K562 (cell line): ENCODE measurements around the gene ITPR3. TPM values are rescaled to one million over a fixed set of nuclear protein-coding genes. Genes with fewer than 3 reads are reported as not detected.

Source experiments
- ATF1 ChIP-seq, 2 experiments: fragments of 450-650 bp in 1 of 2; IDR thresholded peaks; 2 replicates each; pipeline ENCODE4 v1.6.1; 2016; ENCODE audit warnings: missing compliant biosample characterization in 1 of 2, missing genetic modification characterization in 1 of 2
- BCLAF1 ChIP-seq, 2 experiments: fragments of 450-650 bp in 1 of 2; IDR thresholded peaks; 2 replicates each; pipeline ENCODE4 v1.6.1; 2011 to 2017; ENCODE audit warnings: low read depth in 2 of 2, antibody characterized with exemption in 1 of 2, borderline replicate concordance in 1 of 2, low read length in 1 of 2, mild to moderate bottlenecking in 1 of 2, mixed read lengths in 1 of 2; ENCODE audit not compliant: control insufficient read depth in 1 of 2
- C11orf30 ChIP-seq: fragments of 450-650 bp; IDR thresholded peaks from 2 replicates; pipeline ENCODE4 v1.6.1; 2016; ENCODE audit warnings: low read depth, mild to moderate bottlenecking
- CBX3 ChIP-seq, 2 experiments: IDR thresholded peaks; 1 replicate in 1 of 2; 2 replicates in 1 of 2; pipeline ENCODE4 v1.6.1; 2012; ENCODE audit warnings: inconsistent platforms in 2 of 2, low read length in 2 of 2, borderline replicate concordance in 1 of 2, control low read depth in 1 of 2
- CTCF ChIP-seq, 3 experiments: IDR thresholded peaks in 2 of 3; conservative IDR thresholded peaks in 1 of 3; 2 replicates each; pipeline ENCODE4 v1.5.1; 2011 to 2012; ENCODE audit warnings: low read length in 3 of 3, mild to moderate bottlenecking in 3 of 3, control low read depth in 2 of 3, improper control_type of control experiment in 1 of 3, inconsistent platforms in 1 of 3, low read depth in 1 of 3, mixed read lengths in 1 of 3, moderate library complexity in 1 of 3; ENCODE audit not compliant: insufficient read depth in 2 of 3
- DEAF1 ChIP-seq: fragments of 450-650 bp; formaldehyde crosslinking; IDR thresholded peaks from 2 replicates; pipeline ENCODE4 v1.4.0; 2020; ENCODE audit warnings: mild to moderate bottlenecking, moderate library complexity
- EZH2 ChIP-seq: IDR thresholded peaks from 2 replicates; pipeline ENCODE4 v1.6.1; 2012; ENCODE audit warnings: low read depth, mild to moderate bottlenecking, inconsistent platforms, low read length, borderline replicate concordance
- HDGF ChIP-seq: fragments of 450-650 bp; IDR thresholded peaks from 2 replicates; pipeline ENCODE4 v1.6.1; 2016
- NR1H2 ChIP-seq: sonication (generic); formaldehyde crosslinking; IDR thresholded peaks from 2 replicates; pipeline ENCODE4 v1.4.0; 2020; ENCODE audit warnings: mild to moderate bottlenecking, missing genetic modification reagents
- POLR2G ChIP-seq: fragments of 200-400 bp; formaldehyde crosslinking; IDR thresholded peaks from 2 replicates; pipeline ENCODE4 v1.6.1; 2017; ENCODE audit warnings: low read depth, mild to moderate bottlenecking, antibody characterized with exemption, low read length, moderate library complexity
- RBBP5 ChIP-seq: fragments of 200-600 bp; sonication (generic); IDR thresholded peaks from 2 replicates; pipeline ENCODE4 v1.6.1; 2012; ENCODE audit warnings: borderline replicate concordance, mild to moderate bottlenecking, low read length, control low read depth, inconsistent platforms; ENCODE audit not compliant: insufficient read depth, poor library complexity, severe bottlenecking
- RFX1 ChIP-seq: fragments of 450-650 bp; IDR thresholded peaks from 2 replicates; pipeline ENCODE4 v1.6.1; 2016; ENCODE audit warnings: mild to moderate bottlenecking, moderate library complexity
- STAT5A ChIP-seq: IDR thresholded peaks from 2 replicates; pipeline ENCODE4 v1.6.1; 2012; ENCODE audit warnings: low read length, inconsistent platforms, borderline replicate concordance
- TAF9B ChIP-seq: fragments of 450-650 bp; IDR thresholded peaks from 2 replicates; pipeline ENCODE4 v1.6.1; 2018; ENCODE audit warnings: mild to moderate bottlenecking; ENCODE audit not compliant: partially characterized antibody
- TAL1 ChIP-seq: fragments of 450-650 bp; IDR thresholded peaks from 2 replicates; pipeline ENCODE4 v1.6.1; 2016; ENCODE audit warnings: mild to moderate bottlenecking
- TFE3 ChIP-seq: fragments of 450-650 bp; formaldehyde crosslinking; IDR thresholded peaks from 2 replicates; pipeline ENCODE4 v1.4.0; 2020; ENCODE audit warnings: mild to moderate bottlenecking, mixed read lengths
- WHSC1 ChIP-seq: IDR thresholded peaks from one replicate; pipeline ENCODE4 v1.6.1; 2012; ENCODE audit warnings: low read length, control low read depth, inconsistent platforms
- ZKSCAN8 ChIP-seq: fragments of 200-800 bp; sonication (Bioruptor generic); IDR thresholded peaks from 2 replicates; pipeline ENCODE4 v1.6.1; 2016; ENCODE audit warnings: missing genetic modification characterization, missing compliant biosample characterization
- ZNF444 ChIP-seq: fragments of 250-450 bp; sonication (Bioruptor Pico); IDR thresholded peaks from 2 replicates; pipeline ENCODE4 v1.4.0; 2020; ENCODE audit warnings: mild to moderate bottlenecking, moderate library complexity
- ZNF668 ChIP-seq: fragments of 250-450 bp; sonication (Bioruptor Pico); IDR thresholded peaks from 2 replicates; pipeline ENCODE4 v1.8.0; 2022; ENCODE audit warnings: mild to moderate bottlenecking, inconsistent platforms
- polyA plus RNA-seq, 8 experiments: library from polyadenylated mRNA; depleted of rRNA in 4 of 8; stranded (reverse) in 5 of 8; unstranded in 3 of 8; fragments of >200 nt; fragmentation: Nextera tagmentation in 2 of 8; fragmentation: Illumina TruSeq in 1 of 8; extraction: Ambion mirVana in 2 of 8; extraction: Trizol in 1 of 8; gene quantifications; 2 replicates each; pipeline versions ENCODE4 v1.2.1 to v1.2.3, GENCODE V29; 2011 to 2014; ENCODE audit warnings: inconsistent platforms in 1 of 8, missing spikeins in 1 of 8
- total RNA-seq, 7 experiments: library from RNA; depleted of rRNA in 6 of 7; stranded (reverse); fragments of >200 nt in 6 of 7; fragmentation: Illumina TruSeq in 2 of 7; extraction: Trizol in 2 of 7; gene quantifications; 2 replicates each; pipeline versions ENCODE4 v1.2.1 to v1.2.3, GENCODE V29; 2011 to 2021; ENCODE audit warnings: low replicate concordance in 1 of 7

Gene ITPR3
- total and polyA plus RNA-seq, 9 of the 15 experiments (the other 6 are each of a cell fraction or from before 2014, with no cell fraction given): 0.39 to 35.7 (median 13.2) TPM

- no peak for TF ChIP-seq ZKSCAN8 (CRISPR knock-in tag)
- no peak for TF ChIP-seq BCLAF1 (IDR thresholded peaks at IDR 0.05; ENCODE audit: borderline replicate concordance in 1 of 2, control insufficient read depth in 1 of 2, low read depth in 2 of 2, low read length in 1 of 2)
- no peak for TF ChIP-seq ATF1 (CRISPR knock-in tag; IDR thresholded peaks at IDR 0.05)
- no peak for TF ChIP-seq ATF1 (tag; IDR thresholded peaks at IDR 0.05)
- TF ChIP-seq CTCF (IDR thresholded peaks at IDR 0.05 in 2 of 3, conservative IDR thresholded peaks at IDR 0.05 in 1 of 3; ENCODE audit: insufficient read depth in 2 of 3, low read depth in 1 of 3, low read length in 3 of 3): peak; percentile 91 to 96 (median 94)
- TF ChIP-seq RFX1: no peak
- TF ChIP-seq TAF9B: no peak
- TF ChIP-seq TAL1: no peak
- no peak for TF ChIP-seq EZH2
- no peak for TF ChIP-seq RBBP5
- no peak for TF ChIP-seq ZNF668 (CRISPR knock-in tag)
- peak; percentile 73 for TF ChIP-seq WHSC1
- TF ChIP-seq NR1H2 (CRISPR knock-in tag): no peak
- no peak for TF ChIP-seq ZNF444 (CRISPR knock-in tag)
- no peak for TF ChIP-seq CBX3 (IDR thresholded peaks at IDR 0.05; ENCODE audit: borderline replicate concordance in 1 of 2, low read length in 2 of 2)
- no peak for TF ChIP-seq C11orf30
- no peak for TF ChIP-seq TFE3
- no peak for TF ChIP-seq STAT5A
- TF ChIP-seq HDGF: peak; percentile 86
- no peak for TF ChIP-seq POLR2G
- TF ChIP-seq DEAF1 (CRISPR knock-in tag): peak; percentile 35; the same call in 1 of the 2 replicates
Measured at GRCh38 chr6:33700391-33701050, 79.4 kb downstream of the ITPR3 start (continued).
